BLaER1 treated with 17β-estradiol and CSF1 and Interleukin-3, amounts not matched to agents 10 nM and 100 nM (cell line): ENCODE data around the gene MYLK4.
A peak's percentile ranks its signal among the peaks of the same experiment; 100 is the strongest.

Experiments used
- H3K27ac ChIP-seq, 11 experiments: shearing (Covaris generic); formaldehyde crosslinking; 2 replicates each; pipeline ENCODE4 v1.8.1; 2022
- H3K27me3 ChIP-seq, 11 experiments: shearing (Covaris generic); formaldehyde crosslinking; 2 replicates each; pipeline ENCODE4 v1.8.1; 2022
- H3K36me3 ChIP-seq, 11 experiments: shearing (Covaris generic); formaldehyde crosslinking; 2 replicates each; pipeline ENCODE4 v1.8.1; 2022
- H3K4me1 ChIP-seq, 10 experiments: shearing (Covaris generic); formaldehyde crosslinking; 2 replicates each; pipeline ENCODE4 v1.8.1; 2022
- H3K4me2 ChIP-seq, 11 experiments: shearing (Covaris generic); formaldehyde crosslinking; 2 replicates each; pipeline ENCODE4 v1.8.1; 2022
- H3K4me3 ChIP-seq, 10 experiments: shearing (Covaris generic); formaldehyde crosslinking; 2 replicates each; pipeline ENCODE4 v1.8.1; 2022
- H3K9ac ChIP-seq, 11 experiments: shearing (Covaris generic); formaldehyde crosslinking; 2 replicates each; pipeline ENCODE4 v1.8.1; 2022
- H3K9me3 ChIP-seq, 11 experiments: shearing (Covaris generic); formaldehyde crosslinking; replicated peaks in 1 of 11; 2 replicates each; pipeline ENCODE4 v1.8.1; 2022
- H4K20me1 ChIP-seq, 11 experiments: shearing (Covaris generic); formaldehyde crosslinking; 2 replicates each; pipeline ENCODE4 v1.8.1; 2022
- Cebpa-rat ChIP-seq, 11 experiments: shearing (Covaris generic); IDR thresholded peaks; 2 replicates each; pipeline ENCODE4 v1.8.1; 2022

MYLK4 gene

DNA sequence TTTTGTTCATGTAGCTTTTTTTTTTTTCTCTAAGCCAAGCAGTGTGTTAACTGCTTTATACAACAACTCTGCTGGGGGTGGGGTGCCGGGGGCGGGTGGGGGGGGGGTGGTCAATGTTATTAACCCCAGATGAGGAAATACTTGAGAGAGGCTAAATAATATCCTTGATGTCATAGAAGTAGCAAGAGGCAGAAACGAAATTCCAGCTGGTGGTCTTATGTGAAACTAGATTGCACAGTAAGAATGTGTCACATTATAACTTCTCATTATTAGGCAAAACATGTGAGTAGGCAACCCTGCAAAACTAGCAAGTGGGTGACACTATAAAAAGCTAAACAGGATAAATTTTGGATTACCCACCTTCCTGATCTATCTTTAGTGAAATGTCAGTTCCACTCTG is 12.8 kb downstream of the MYLK4 start:
- peak overlapping the region in 7 of 11 experiments; percentile 7 to 71 (median 17); a peak in 6 of 22 replicates for H3K27ac ChIP-seq
- peaks cover under 1 to 13% (median 3%) of the 10 kb centered on the region in 11 experiments; a peak in 20 of 22 replicates for H3K9me3 ChIP-seq
- no peak overlapping the region; a peak in 1 of 20 replicates for H3K4me3 ChIP-seq
- H3K9ac ChIP-seq, result peak overlapping the region in 5 of 11 experiments; percentile 11 to 55 (median 32); a peak in 4 of 22 replicates
- no peaks in the 10 kb centered on the region for H3K27me3 ChIP-seq
- H3K4me2 ChIP-seq, result peak overlapping the region; percentile 46 to 76 (median 63); a peak in 21 of 22 replicates
- no peak for TF ChIP-seq Cebpa-rat (IDR thresholded peaks at IDR 0.05)
- H3K36me3 ChIP-seq, result no peaks in the 10 kb centered on the region
- H4K20me1 ChIP-seq, result no peaks in the 10 kb centered on the region
- H3K4me1 ChIP-seq, result peaks cover 32 to 73% (median 58%) of the 10 kb centered on the region in 10 experiments

DNA sequence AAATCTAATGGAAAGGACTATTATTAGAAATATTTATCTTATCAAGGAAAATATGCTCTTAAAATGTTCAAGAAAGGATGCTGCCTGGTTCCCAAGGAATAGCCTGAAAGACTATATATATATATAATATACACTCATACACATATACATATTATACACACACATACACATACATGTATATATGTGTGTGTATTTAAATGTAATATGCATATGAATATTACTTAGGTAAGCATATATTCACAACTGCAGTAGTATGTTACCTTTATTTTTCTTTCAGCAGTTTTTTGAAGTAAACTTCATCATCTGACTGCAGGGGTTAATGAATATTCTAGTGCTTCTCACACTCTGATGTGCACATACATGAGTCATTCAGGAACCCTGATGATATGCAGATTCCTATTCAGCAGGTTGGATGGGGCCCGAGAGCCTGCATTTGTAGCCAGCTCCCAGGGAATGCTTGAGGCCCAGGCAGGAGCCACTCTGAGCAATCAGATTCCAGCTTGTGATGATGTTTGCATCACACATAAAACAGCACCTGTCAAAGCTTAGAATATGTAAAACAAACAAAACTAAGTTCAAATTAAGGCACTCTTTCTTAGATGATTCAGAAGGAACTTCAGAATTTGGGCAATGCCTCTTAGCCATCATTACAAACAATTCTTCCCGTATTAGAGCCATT is 16.1 kb downstream of the MYLK4 start:
- H3K9me3 ChIP-seq, result peaks cover 11 to 25% (median 15%) of the 10 kb centered on the region in 11 experiments; a peak in 21 of 22 replicates
- H3K4me1 ChIP-seq, result peaks cover 47 to 94% (median 76%) of the 10 kb centered on the region in 10 experiments
- no peaks in the 10 kb centered on the region for H3K36me3 ChIP-seq
- no peaks in the 10 kb centered on the region for H4K20me1 ChIP-seq
- peak overlapping the region in 5 of 11 experiments; percentile 41 to 71 (median 63); a peak in 5 of 22 replicates for H3K4me2 ChIP-seq
- H3K9ac ChIP-seq, result no peak overlapping the region
- H3K27ac ChIP-seq, result peak overlapping the region in 3 of 11 experiments; percentile 80 to 93 (median 90); a peak in 5 of 22 replicates
- H3K4me3 ChIP-seq, result no peak overlapping the region
- no peak for TF ChIP-seq Cebpa-rat (IDR thresholded peaks at IDR 0.05)
- no peaks in the 10 kb centered on the region for H3K27me3 ChIP-seq

DNA sequence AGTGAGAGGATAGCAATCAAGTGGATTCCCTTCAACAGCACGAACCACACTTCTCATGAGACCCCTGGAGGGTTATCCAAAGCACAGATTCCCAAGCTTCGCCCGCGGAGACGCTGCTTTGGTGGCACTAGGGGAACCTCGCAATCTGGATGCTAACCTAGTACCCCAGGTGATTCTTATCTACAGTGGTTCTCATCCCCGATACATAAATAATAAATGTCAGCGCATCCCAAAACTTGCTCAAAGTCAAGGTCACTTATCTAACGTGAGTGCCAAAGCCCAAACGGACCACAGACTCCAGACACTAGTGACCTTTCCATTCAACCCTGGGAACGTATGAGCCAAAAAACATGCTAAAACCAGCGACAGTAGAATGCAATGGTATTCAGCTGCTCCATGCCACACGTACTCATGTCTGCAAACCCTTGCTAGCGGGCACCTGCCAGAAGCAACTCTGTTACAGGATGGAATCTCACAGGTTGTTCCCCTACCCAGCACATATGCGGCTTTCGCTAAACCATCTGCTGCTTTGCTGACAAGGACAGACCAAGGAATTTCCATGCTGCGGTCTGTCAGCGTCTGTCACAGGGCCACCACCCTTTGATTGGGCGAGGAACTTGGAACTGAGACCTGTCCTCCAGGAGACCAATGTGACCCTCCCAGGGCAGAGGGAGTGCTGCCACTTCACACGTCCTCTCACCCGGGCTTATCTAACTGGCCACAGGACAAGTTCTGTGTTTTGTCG is 16.8 kb downstream of the MYLK4 start:
- Histone ChIP-seq H3K4me2 (peak overlapping the region; percentile 23 to 71 (median 52); a peak in 21 of 22 replicates), H3K9ac (peak overlapping the region in 7 of 11 experiments; percentile 2 to 66 (median 48); a peak in 6 of 22 replicates), H3K9me3 (peaks cover 11 to 25% (median 15%) of the 10 kb centered on the region in 11 experiments; a peak in 21 of 22 replicates), H3K4me1 (peaks cover 47 to 89% (median 69%) of the 10 kb centered on the region in 10 experiments), H3K4me3 (no peak overlapping the region), H4K20me1 (no peaks in the 10 kb centered on the region), H3K27ac (peak overlapping the region in 10 of 11 experiments; percentile 56 to 93 (median 70); a peak in 20 of 22 replicates), H3K36me3 (no peaks in the 10 kb centered on the region), H3K27me3 (no peaks in the 10 kb centered on the region)
- no peak for TF ChIP-seq Cebpa-rat (IDR thresholded peaks at IDR 0.05)

DNA sequence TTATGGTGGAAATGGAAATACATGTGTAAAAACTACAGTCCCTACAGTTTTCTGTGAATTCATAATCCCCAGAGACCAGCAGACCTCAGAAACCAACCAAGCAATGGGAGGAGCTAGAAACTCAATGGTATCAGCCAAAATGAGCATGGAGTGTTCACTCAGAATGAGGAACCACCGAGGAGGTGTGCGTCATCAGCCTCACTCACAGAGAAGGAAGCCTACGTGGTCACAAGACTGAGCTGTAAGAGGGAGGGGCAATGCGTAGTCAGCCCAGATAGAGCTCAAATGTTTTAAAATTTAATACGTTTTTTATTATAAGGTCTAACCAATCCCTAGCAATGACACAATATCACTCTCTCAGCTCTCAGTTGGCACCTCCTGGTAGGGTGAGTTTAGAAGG is 17.4 kb downstream of the MYLK4 start:
- TF ChIP-seq Cebpa-rat (IDR thresholded peaks at IDR 0.05), result no peak
- Histone ChIP-seq H3K9ac (peak overlapping the region in 7 of 11 experiments; percentile 2 to 66 (median 48); a peak in 6 of 22 replicates), H3K27me3 (no peaks in the 10 kb centered on the region), H3K4me2 (peak overlapping the region; percentile 31 to 71 (median 52); a peak in 21 of 22 replicates), H3K4me3 (no peak overlapping the region), H3K9me3 (peaks cover 11 to 25% (median 15%) of the 10 kb centered on the region in 11 experiments; a peak in 21 of 22 replicates), H3K27ac (peak overlapping the region in 10 of 11 experiments; percentile 56 to 93 (median 70); a peak in 20 of 22 replicates), H4K20me1 (no peaks in the 10 kb centered on the region), H3K36me3 (no peaks in the 10 kb centered on the region), H3K4me1 (peaks cover 46 to 83% (median 63%) of the 10 kb centered on the region in 10 experiments)

DNA sequence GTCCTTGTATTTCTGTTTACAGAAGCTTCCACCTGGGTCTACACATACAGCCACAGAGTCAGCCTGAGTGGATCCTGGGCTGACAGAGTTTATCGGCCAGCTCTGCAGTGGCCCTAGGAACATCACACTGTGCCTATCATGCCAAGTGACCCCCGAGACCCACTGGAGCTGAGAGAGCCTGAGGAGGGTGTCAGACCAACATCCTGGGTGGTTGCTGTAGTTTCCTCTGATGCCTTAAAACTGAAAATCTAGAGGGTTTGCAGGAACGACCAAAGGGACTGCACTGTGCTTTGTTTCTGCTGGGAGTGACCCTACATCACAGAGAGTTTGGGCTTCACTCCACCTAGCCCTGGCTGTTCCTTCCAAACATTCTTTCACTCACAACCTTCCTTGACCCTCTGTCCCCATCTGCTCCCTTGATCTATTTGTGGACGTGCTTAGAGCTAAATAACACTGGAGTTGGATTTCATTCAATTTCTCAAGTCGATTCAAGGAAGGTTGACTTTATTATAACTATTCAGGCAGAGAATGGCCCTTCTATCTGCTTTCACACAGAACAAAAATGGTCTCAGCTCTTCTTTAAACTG is 18.1 kb downstream of the MYLK4 start:
- H3K9me3 ChIP-seq, result peaks cover 11 to 25% (median 15%) of the 10 kb centered on the region in 11 experiments; a peak in 21 of 22 replicates
- H3K27ac ChIP-seq, result peak overlapping the region in 5 of 11 experiments; percentile 17 to 93 (median 89); a peak in 7 of 22 replicates
- TF ChIP-seq Cebpa-rat (IDR thresholded peaks at IDR 0.05), result no peak
- no peaks in the 10 kb centered on the region for H3K36me3 ChIP-seq
- H3K4me3 ChIP-seq, result no peak overlapping the region; a peak in 1 of 20 replicates
- H4K20me1 ChIP-seq, result no peaks in the 10 kb centered on the region
- peaks cover 40 to 77% (median 58%) of the 10 kb centered on the region in 10 experiments for H3K4me1 ChIP-seq
- no peaks in the 10 kb centered on the region for H3K27me3 ChIP-seq
- peak overlapping the region; percentile 8 to 69 (median 36); a peak in 16 of 22 replicates for H3K4me2 ChIP-seq
- H3K9ac ChIP-seq, result peak overlapping the region in 1 of 11 experiments; percentile 0; a peak in 1 of 22 replicates

DNA sequence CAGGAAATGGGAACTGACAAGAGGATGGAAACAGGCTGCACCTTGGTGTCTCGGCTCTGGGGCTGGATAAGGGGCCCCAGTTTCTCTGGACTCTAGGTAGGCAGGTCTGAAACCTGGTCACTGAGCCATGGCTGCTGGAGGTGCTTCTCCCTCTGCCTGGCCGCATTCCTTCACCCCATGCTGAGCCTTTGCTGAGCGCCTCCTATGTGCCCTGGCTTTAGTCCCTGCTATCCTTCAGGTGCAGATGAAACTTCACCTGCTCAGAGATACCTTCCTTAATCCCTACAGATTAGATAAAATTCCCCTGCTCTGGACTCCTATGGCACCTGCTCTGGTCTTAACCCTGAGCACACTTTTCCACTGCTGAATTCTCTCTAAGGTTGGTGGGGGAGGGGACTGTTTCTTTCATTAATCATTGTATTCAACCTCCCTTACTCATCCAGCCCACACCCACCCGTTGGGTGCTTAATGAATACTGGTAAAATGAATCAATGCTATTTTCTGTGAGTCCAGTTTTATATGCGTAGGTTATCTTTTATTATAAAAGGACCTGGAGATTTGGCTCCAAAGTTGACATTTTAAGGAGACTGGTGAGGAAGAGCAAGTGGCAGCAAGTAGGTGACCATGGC is 19.3 kb downstream of the MYLK4 start:
- Histone ChIP-seq H3K9ac (no peak overlapping the region), H3K27me3 (no peaks in the 10 kb centered on the region), H3K27ac (no peak overlapping the region), H3K4me2 (peak overlapping the region in 7 of 11 experiments; percentile 22 to 73 (median 52); a peak in 12 of 22 replicates), H3K9me3 (peaks cover 11 to 25% (median 15%) of the 10 kb centered on the region in 11 experiments; a peak in 21 of 22 replicates), H3K4me1 (peaks cover 38 to 65% (median 48%) of the 10 kb centered on the region in 10 experiments), H3K4me3 (no peak overlapping the region), H4K20me1 (no peaks in the 10 kb centered on the region), H3K36me3 (no peaks in the 10 kb centered on the region)
- no peak for TF ChIP-seq Cebpa-rat (IDR thresholded peaks at IDR 0.05)

DNA sequence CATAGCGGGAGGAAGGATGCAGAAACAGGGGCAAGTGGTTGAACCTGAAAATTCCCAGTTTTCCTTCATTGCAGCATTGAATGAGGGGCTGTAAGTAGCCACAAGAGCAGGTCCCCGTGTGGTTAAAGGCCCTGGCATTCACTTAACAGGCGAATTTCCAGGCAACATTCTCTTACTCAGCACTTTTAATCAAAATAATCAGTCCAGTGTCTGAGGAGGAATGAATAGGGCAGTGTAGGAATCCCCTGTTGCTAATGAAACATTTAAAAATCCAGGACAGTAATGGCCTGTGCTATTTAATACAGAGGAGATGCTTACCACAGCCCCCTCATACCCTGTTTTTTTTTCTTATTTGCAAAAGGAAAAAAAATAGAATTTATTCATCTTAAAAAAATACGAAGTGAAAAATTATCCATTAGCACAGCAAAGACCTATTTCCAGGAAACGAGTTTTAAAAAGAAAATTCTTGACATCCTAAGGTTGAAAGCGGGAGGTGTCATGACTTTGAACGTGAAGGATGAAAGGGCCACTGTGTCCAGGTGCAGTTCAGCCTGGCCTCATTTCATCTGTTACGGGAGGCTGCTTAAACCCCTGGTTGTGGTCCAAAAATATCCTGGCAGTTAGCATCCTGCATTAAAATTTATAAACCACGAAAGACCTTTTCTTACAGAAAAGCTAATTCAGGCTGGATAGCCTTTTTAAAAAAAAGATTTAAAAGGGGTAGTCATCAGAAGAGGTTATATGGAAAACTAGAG is 20.2 kb downstream of the MYLK4 start:
- no peak for TF ChIP-seq Cebpa-rat (IDR thresholded peaks at IDR 0.05)
- Histone ChIP-seq H3K4me2 (peak overlapping the region in 9 of 11 experiments; percentile 9 to 73 (median 49); a peak in 13 of 22 replicates), H3K36me3 (no peaks in the 10 kb centered on the region), H4K20me1 (no peaks in the 10 kb centered on the region), H3K4me3 (no peak overlapping the region), H3K9me3 (peaks cover 11 to 25% (median 15%) of the 10 kb centered on the region in 11 experiments; a peak in 21 of 22 replicates), H3K4me1 (peaks cover 34 to 56% (median 44%) of the 10 kb centered on the region in 10 experiments), H3K27me3 (no peaks in the 10 kb centered on the region), H3K27ac (no peak overlapping the region), H3K9ac (no peak overlapping the region)
